Central memory CD8-positive, alpha-beta T cell (primary cell): ENCODE measurements around the gene MTMR11.
A peak's percentile ranks its signal among the peaks of the same experiment; 100 is the strongest.
"Not testable (repeated sequence)": the region's sequence is repeated elsewhere in the genome, so short reads cannot be mapped to it uniquely, and the experiment has no call there.

Experiments
- ATAC-seq: fragments of 150-1000 bp; cut with Tn5 transposase; replicated peaks from 2 replicates; pipeline ENCODE4 v1.10.0; 2022; ENCODE audit warnings: mild to moderate bottlenecking, moderate FRiP score, moderate number of reproducible peaks; ENCODE audit not compliant: poor library complexity, severe bottlenecking; ENCODE audit errors: extremely low read depth
- DNase-seq, 2 donors: peaks; one replicate each; pipeline ENCODE4 v3.0.0; 2021; ENCODE audit warnings: low spot score in 2 of 2
- H3K27ac Mint-ChIP-seq: one replicate; pipeline ENCODE4 v1.8.0; 2022; ENCODE audit warnings: low read depth, mild to moderate bottlenecking, moderate library complexity, mixed read lengths
- H3K27me3 Mint-ChIP-seq: one replicate; pipeline ENCODE4 v1.8.0; 2022; ENCODE audit warnings: mixed read lengths
- H3K36me3 Mint-ChIP-seq: one replicate; pipeline ENCODE4 v1.8.0; 2022; ENCODE audit warnings: mild to moderate bottlenecking, moderate library complexity, mixed read lengths; ENCODE audit not compliant: insufficient read depth
- H3K4me1 Mint-ChIP-seq: one replicate; pipeline ENCODE4 v1.8.0; 2022; ENCODE audit warnings: mixed read lengths
- H3K4me3 Mint-ChIP-seq: one replicate; pipeline ENCODE4 v1.8.0; 2022; ENCODE audit warnings: mild to moderate bottlenecking, moderate library complexity, mixed read lengths
- H3K9me3 Mint-ChIP-seq: one replicate; pipeline ENCODE4 v1.8.0; 2022; ENCODE audit warnings: mixed read lengths

MTMR11 gene

DNA sequence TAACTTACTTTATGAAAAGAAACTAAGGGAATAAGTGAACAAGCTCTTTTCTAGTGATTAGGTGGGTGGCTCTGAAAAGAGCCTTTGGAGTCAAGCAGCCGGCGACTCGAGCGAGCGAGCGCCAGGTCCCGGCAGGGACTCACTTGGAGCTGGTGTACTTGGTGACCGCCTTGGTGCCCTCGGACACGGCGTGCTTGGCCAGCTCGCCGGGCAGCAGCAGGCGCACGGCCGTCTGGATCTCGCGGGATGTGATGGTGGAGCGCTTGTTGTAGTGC, 50.6 kb downstream of the MTMR11 start:
- not testable (repeated sequence) for H3K9me3 Mint-ChIP-seq, H3K36me3 Mint-ChIP-seq, H3K4me1 Mint-ChIP-seq, H3K4me3 Mint-ChIP-seq, H3K27ac Mint-ChIP-seq, H3K27me3 Mint-ChIP-seq, ATAC-seq, DNase-seq

DNA sequence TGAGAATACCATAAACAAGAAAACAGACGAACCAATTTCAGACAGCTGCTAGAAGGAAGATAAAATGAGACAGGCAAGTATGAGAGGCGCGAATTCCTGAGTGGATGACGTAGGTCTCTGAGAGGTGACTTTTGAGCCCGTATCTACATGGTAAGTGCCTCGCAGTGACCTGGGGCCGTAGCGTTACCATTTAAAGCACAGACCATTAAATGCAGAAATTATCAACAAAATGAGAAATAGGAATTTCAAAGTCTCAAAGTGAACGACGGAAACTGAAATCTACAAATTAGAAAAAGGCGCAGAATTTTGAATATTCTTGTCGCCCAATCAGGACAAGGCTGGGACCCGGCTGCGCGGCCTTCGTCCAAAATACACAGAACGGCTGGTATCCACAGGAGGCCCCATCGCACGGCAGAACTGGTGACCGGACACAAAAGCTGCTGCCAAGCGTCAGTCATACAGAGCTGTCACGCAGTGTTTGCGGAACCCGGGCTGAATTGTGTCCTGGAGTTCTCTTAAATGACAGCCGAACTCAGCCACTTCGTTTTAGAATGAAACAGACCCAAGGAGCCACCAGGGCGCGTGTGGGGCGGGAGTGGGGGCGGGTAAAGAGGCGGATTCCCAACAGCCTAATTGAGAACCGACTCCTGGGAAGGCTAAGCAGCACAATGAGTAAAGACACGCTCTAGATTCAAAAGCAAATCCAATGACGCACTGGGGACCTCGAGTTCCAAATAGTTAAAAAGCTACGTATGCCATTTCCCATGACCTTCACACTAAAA, 51.1 kb downstream of the MTMR11 start:
- ATAC-seq (peak; percentile 2), DNase-seq (peak; percentile 41 to 59)
- no peaks in the 10 kb centered on the region for H3K9me3 Mint-ChIP-seq
- no peaks in the 10 kb centered on the region for H3K27me3 Mint-ChIP-seq
- H3K36me3 Mint-ChIP-seq: no peaks in the 10 kb centered on the region
- H3K4me1 Mint-ChIP-seq: no peaks in the 10 kb centered on the region
- H3K4me3 Mint-ChIP-seq: no peak overlapping the region
- H3K27ac Mint-ChIP-seq: no peak overlapping the region

GRCh38 chr1:149884433-149885338, 52.0 kb downstream of the MTMR11 start:
- ATAC-seq: no peak
- H3K27me3 Mint-ChIP-seq: no peaks in the 10 kb centered on the region
- H3K4me3 Mint-ChIP-seq: no peak overlapping the region
- no peak overlapping the region for H3K27ac Mint-ChIP-seq
- H3K4me1 Mint-ChIP-seq: peaks cover 2% of the 10 kb centered on the region
- no peak for DNase-seq
- H3K36me3 Mint-ChIP-seq: no peaks in the 10 kb centered on the region
- no peaks in the 10 kb centered on the region for H3K9me3 Mint-ChIP-seq

GRCh38 chr1:149883598-149884247, 53.0 kb downstream of the MTMR11 start:
- Mint-ChIP-seq H3K4me3 (no peak overlapping the region), H3K36me3 (peaks cover 2% of the 10 kb centered on the region), H3K4me1 (peaks cover 7% of the 10 kb centered on the region), H3K9me3 (no peaks in the 10 kb centered on the region), H3K27me3 (no peaks in the 10 kb centered on the region), H3K27ac (no peak overlapping the region)
- no peak for DNase-seq
- ATAC-seq: no peak

- Mint-ChIP-seq H3K4me3 (no peak overlapping the region), H3K36me3 (peaks cover 2% of the 10 kb centered on the region), H3K4me1 (peaks cover 7% of the 10 kb centered on the region), H3K9me3 (no peaks in the 10 kb centered on the region), H3K27ac (no peak overlapping the region), H3K27me3 (no peaks in the 10 kb centered on the region)
- ATAC-seq (no peak), DNase-seq (no peak)
Measured at GRCh38 chr1:149881876-149882275, 54.8 kb downstream of the MTMR11 start.

GRCh38 chr1:149879556-149879955, 57.1 kb downstream of the MTMR11 start:
- ATAC-seq: peak; percentile 64
- Mint-ChIP-seq H3K27me3 (no peaks in the 10 kb centered on the region), H3K27ac (no peak overlapping the region), H3K4me1 (peaks cover 7% of the 10 kb centered on the region), H3K36me3 (peaks cover 2% of the 10 kb centered on the region), H3K4me3 (no peak overlapping the region), H3K9me3 (no peaks in the 10 kb centered on the region)
- DNase-seq: no peak
